Measurements from ENCODE around the gene PLA2G15. TPM values are rescaled to one million over a fixed set of nuclear protein-coding genes. Genes with fewer than 3 reads are reported as not detected.

The PLA2G15 gene
- total and polyA plus RNA-seq, 2 donors (not counting 1 experiment from before 2014, with no cell fraction given), result 22.2 to 28.7 TPM

GRCh38 chr16:68264128-68265077 is 19.2 kb downstream of the PLA2G15 start, which contains the start of gene SLC7A6:
TSS of gene SLC7A6 (plus strand) at chr16:68264526. CDS start at chr16:68274727, 10,201 bp downstream.
- H3K36me3 ChIP-seq (ENCODE audit: control insufficient read depth, insufficient read depth, low read length), result peaks cover 7% of the 10 kb centered on the region
- peaks cover 5% of the 10 kb centered on the region for H3K4me1 ChIP-seq (ENCODE audit: control insufficient read depth, extremely low read depth, insufficient read depth, low read length)
- peak within 1 kb of the TSS; percentile 85 for H2AFZ ChIP-seq (ENCODE audit: low read length)
- no peaks in the 10 kb centered on the region for H3K27me3 ChIP-seq (ENCODE audit: control insufficient read depth, insufficient read depth, low read length)
- H3K4me3 ChIP-seq (replicated peaks in 1 of 4; ENCODE audit: control extremely low read depth in 1 of 4, insufficient read depth in 1 of 4, low read depth in 3 of 4, low read length in 4 of 4), result peak within 1 kb of the TSS; percentile 79 to 99 (median 94)
- H3K9ac ChIP-seq (ENCODE audit: insufficient read depth, low read length), result peak within 1 kb of the TSS; percentile 95
- no peak for TF ChIP-seq EZH2 (IDR thresholded peaks at IDR 0.05; ENCODE audit: low read length, missing control alignments)
- TF ChIP-seq CTCF (conservative IDR thresholded peaks at IDR 0.05 in 1 of 2, IDR thresholded peaks at IDR 0.05 in 1 of 2; ENCODE audit: low read depth in 1 of 2, low read length in 2 of 2), result peak in 1 of 2 donors; percentile 45
- H3K27ac ChIP-seq (ENCODE audit: insufficient read depth, low read length), result peak within 1 kb of the TSS; percentile 98
- no peaks in the 10 kb centered on the region for H3K9me3 ChIP-seq (ENCODE audit: control insufficient read depth, insufficient read depth, low read depth, low read length)
- peaks cover 36% of the 10 kb centered on the region for H3K79me2 ChIP-seq (ENCODE audit: control insufficient read depth, insufficient read depth, low read length)
- H3K4me2 ChIP-seq (ENCODE audit: extremely low read depth, insufficient read depth, low read length), result peak within 1 kb of the TSS; percentile 99
- no peaks in the 10 kb centered on the region for H4K20me1 ChIP-seq (ENCODE audit: control insufficient read depth, extremely low read depth, insufficient read depth, low read length)
- peak; percentile 64 to 68 for DNase-seq (ENCODE audit: low read depth in 2 of 2)

GRCh38 chr16:68265078-68265920 is 20.1 kb downstream of the PLA2G15 start:
- peak; percentile 46 to 79 for DNase-seq (ENCODE audit: low read depth in 2 of 2)
- H3K27me3 ChIP-seq (ENCODE audit: control insufficient read depth, insufficient read depth, low read length), result no peaks in the 10 kb centered on the region
- TF ChIP-seq CTCF (conservative IDR thresholded peaks at IDR 0.05 in 1 of 2, IDR thresholded peaks at IDR 0.05 in 1 of 2; ENCODE audit: low read depth in 1 of 2, low read length in 2 of 2) (no peak), EZH2 (IDR thresholded peaks at IDR 0.05; ENCODE audit: low read length, missing control alignments) (no peak)
- no peaks in the 10 kb centered on the region for H3K9me3 ChIP-seq (ENCODE audit: control insufficient read depth, insufficient read depth, low read depth, low read length)
- peak overlapping the region; percentile 98 for H3K27ac ChIP-seq (ENCODE audit: insufficient read depth, low read length)
- H2AFZ ChIP-seq (ENCODE audit: low read length), result peak overlapping the region; percentile 85
- peaks cover 45% of the 10 kb centered on the region for H3K79me2 ChIP-seq (ENCODE audit: control insufficient read depth, insufficient read depth, low read length)
- peak overlapping the region; percentile 99 for H3K4me2 ChIP-seq (ENCODE audit: extremely low read depth, insufficient read depth, low read length)
- peak overlapping the region; percentile 95 for H3K9ac ChIP-seq (ENCODE audit: insufficient read depth, low read length)
- peak overlapping the region; percentile 79 to 99 (median 94) for H3K4me3 ChIP-seq (replicated peaks in 1 of 4; ENCODE audit: control extremely low read depth in 1 of 4, insufficient read depth in 1 of 4, low read depth in 3 of 4, low read length in 4 of 4)
- no peaks in the 10 kb centered on the region for H4K20me1 ChIP-seq (ENCODE audit: control insufficient read depth, extremely low read depth, insufficient read depth, low read length)
- H3K36me3 ChIP-seq (ENCODE audit: control insufficient read depth, insufficient read depth, low read length), result peaks cover 1% of the 10 kb centered on the region
- peaks cover 5% of the 10 kb centered on the region for H3K4me1 ChIP-seq (ENCODE audit: control insufficient read depth, extremely low read depth, insufficient read depth, low read length)

Measured in fibroblast of lung (primary cell).